OCI-LY7 (cell line): ENCODE measurements around the gene CXorf58. TPM values are rescaled to one million over a fixed set of nuclear protein-coding genes. Genes with fewer than 3 reads are reported as not detected.

Source experiments
- BruUV-seq: library from RNA; stranded (reverse); fragments of 400-500 nt; replicated peaks from 2 replicates; lab custom pipeline; 2021; lab: Mats Ljungman, UMichigan
- CTCF ChIA-PET: fragments of 300-600 bp; sonication (Branson Sonifier 250); formaldehyde crosslinking; loops from one replicate; lab custom pipeline; 2022; ENCODE audit warnings: antibody characterized with exemption; ENCODE audit not compliant: unreplicated experiment; lab: Charles Lee
- POLR2A ChIA-PET: fragments of 300-600 bp; sonication (Branson Sonifier 250); formaldehyde crosslinking; loops from one replicate; lab custom pipeline; 2022; ENCODE audit warnings: antibody characterized with exemption; lab: Charles Lee
- DNase-seq: peaks from one replicate; pipeline ENCODE4 v3.0.0-alpha.2; 2015; ENCODE audit warnings: low spot score
- H2AFZ ChIP-seq: fragments of 200-600 bp; sonication (generic), shearing (Covaris generic); 2 replicates; pipeline ENCODE4 v1.6.1; 2014; ENCODE audit warnings: mild to moderate bottlenecking, antibody characterized with exemption, low read length, moderate library complexity
- H3K27ac ChIP-seq: fragments of 200-600 bp; sonication (generic); 2 replicates; pipeline ENCODE4 v1.5.1; 2014; ENCODE audit warnings: mixed run types, low read depth, mild to moderate bottlenecking, moderate library complexity, low read length, inconsistent platforms; ENCODE audit not compliant: poor library complexity, severe bottlenecking
- H3K36me3 ChIP-seq: fragments of 200-600 bp; sonication (generic); 2 replicates; pipeline ENCODE4 v1.6.1; 2014; ENCODE audit warnings: mild to moderate bottlenecking, antibody characterized with exemption, low read length, moderate library complexity, mixed read lengths; ENCODE audit not compliant: insufficient read depth
- H3K4me1 ChIP-seq: fragments of 200-600 bp; sonication (generic); 2 replicates; pipeline ENCODE4 v1.5.1; 2014; ENCODE audit warnings: mild to moderate bottlenecking, low read length; ENCODE audit not compliant: insufficient read depth, poor library complexity, severe bottlenecking
- H3K4me2 ChIP-seq: fragments of 200-600 bp; sonication (generic); 2 replicates; pipeline ENCODE4 v1.6.1; 2014; ENCODE audit warnings: mild to moderate bottlenecking, low read length
- H3K4me3 ChIP-seq: fragments of 200-600 bp; sonication (generic); 2 replicates; pipeline ENCODE4 v1.5.1; 2014; ENCODE audit warnings: mild to moderate bottlenecking, low read depth, low read length; ENCODE audit not compliant: poor library complexity, severe bottlenecking
- H3K79me2 ChIP-seq: fragments of 200-600 bp; sonication (generic); 2 replicates; pipeline ENCODE4 v1.6.1; 2016; ENCODE audit warnings: low read depth, mild to moderate bottlenecking, low read length, moderate library complexity, mixed read lengths; ENCODE audit not compliant: insufficient read depth
- H3K9me2 ChIP-seq: fragments of 200-600 bp; sonication (generic); 2 replicates; pipeline ENCODE4 v1.6.1; 2016; ENCODE audit warnings: mild to moderate bottlenecking, low read length, mixed read lengths; ENCODE audit not compliant: insufficient read depth
- H3K9me3 ChIP-seq: fragments of 200-600 bp; sonication (generic); 2 replicates; pipeline ENCODE4 v1.6.1; 2014; ENCODE audit warnings: mild to moderate bottlenecking, mixed run types, low read length, mixed read lengths
- H4K20me1 ChIP-seq: fragments of 200-600 bp; sonication (generic); 2 replicates; pipeline ENCODE4 v1.6.1; 2014; ENCODE audit warnings: mild to moderate bottlenecking, antibody characterized with exemption, low read length, moderate library complexity, mixed read lengths; ENCODE audit not compliant: insufficient read depth
- CTCF ChIP-seq: fragments of 200-600 bp; sonication (generic); conservative IDR thresholded peaks from 2 replicates; pipeline ENCODE4 v1.5.1; 2014; ENCODE audit warnings: mild to moderate bottlenecking, antibody characterized with exemption, low read length, moderate library complexity, mixed read lengths
- EZH2phosphoT487 ChIP-seq: fragments of 200-600 bp; sonication (generic); IDR thresholded peaks from 2 replicates; pipeline ENCODE4 v1.6.1; 2018; ENCODE audit warnings: low read depth, borderline replicate concordance, mild to moderate bottlenecking, mixed run types, antibody characterized with exemption, low read length, moderate library complexity, mixed read lengths
- intact Hi-C: fragments of 100-400 bp; cut with micrococcal nuclease; formaldehyde crosslinking; loops from one replicate; pipeline ENCODE4 v1.10.0; 2022; ENCODE audit not compliant: unreplicated experiment
- total RNA-seq, 2 experiments: library from RNA; depleted of rRNA in 1 of 2; stranded (reverse); fragments of >200 nt in 1 of 2; shearing (Covaris generic) in 1 of 2; gene quantifications; 2 replicates each; pipeline ENCODE4 v1.2.3, GENCODE V29; 2014 to 2022

The CXorf58 gene
- total RNA-seq, 2 experiments from 2014 or later, result 0.46 TPM; not detected in 1

- intact Hi-C loops, result no loop called here
- ChIA-PET CTCF (no interaction called here), POLR2A (interaction anchor here (0.6 to 0.9 kb wide), 2 partner anchors 9 to 131 kb away, joined by 3 to 4 read pairs; no protein-coding TSS in a partner anchor)
These were observed 31.4 kb downstream of the CXorf58 start for GRCh38 chrX:23939203-23939602.

GRCh38 chrX:23944234-23944633, 36.4 kb downstream of the CXorf58 start:
- ChIA-PET POLR2A (no interaction called here), CTCF (no interaction called here)
- DNase-seq, result no peak
- no peaks in the 10 kb centered on the region for H3K9me2 ChIP-seq
- H3K4me1 ChIP-seq, result no peaks in the 10 kb centered on the region
- no peaks in the 10 kb centered on the region for H3K9me3 ChIP-seq
- TF ChIP-seq CTCF (no peak), EZH2phosphoT487 (no peak)
- no peaks in the 10 kb centered on the region for H3K79me2 ChIP-seq
- H3K36me3 ChIP-seq, result no peaks in the 10 kb centered on the region
- H3K27ac ChIP-seq, result no peak overlapping the region
- H4K20me1 ChIP-seq, result no peaks in the 10 kb centered on the region
- no peak overlapping the region for H2AFZ ChIP-seq
- H3K4me2 ChIP-seq, result no peak overlapping the region
- no TSS peak for BruUV-seq
- intact Hi-C loops, result no loop called here
- H3K4me3 ChIP-seq, result no peak overlapping the region

More at GRCh38 chrX:23939203-23939602, 31.4 kb downstream of the CXorf58 start:
- H4K20me1 ChIP-seq, result no peaks in the 10 kb centered on the region
- no peaks in the 10 kb centered on the region for H3K36me3 ChIP-seq
- no peaks in the 10 kb centered on the region for H3K79me2 ChIP-seq
- no peaks in the 10 kb centered on the region for H3K4me1 ChIP-seq
- BruUV-seq, result no TSS peak
- H3K27ac ChIP-seq, result no peak overlapping the region
- H3K9me2 ChIP-seq, result no peaks in the 10 kb centered on the region
- H3K9me3 ChIP-seq, result no peaks in the 10 kb centered on the region
- H2AFZ ChIP-seq, result no peak overlapping the region
- no peak for TF ChIP-seq EZH2phosphoT487
- no peak for TF ChIP-seq CTCF
- H3K4me3 ChIP-seq, result no peak overlapping the region
- DNase-seq, result no peak
- H3K4me2 ChIP-seq, result no peak overlapping the region

GRCh38 chrX:23945206-23945605, 37.4 kb downstream of the CXorf58 start:
- H3K36me3 ChIP-seq, result no peaks in the 10 kb centered on the region
- no peak overlapping the region for H3K4me2 ChIP-seq
- no peak overlapping the region for H2AFZ ChIP-seq
- TF ChIP-seq CTCF (no peak), EZH2phosphoT487 (no peak)
- ChIA-PET POLR2A (interaction anchor here (1.4 kb wide), 1 partner anchor 11 kb away, joined by 4 read pairs; no protein-coding TSS in a partner anchor), CTCF (no interaction called here)
- no peaks in the 10 kb centered on the region for H4K20me1 ChIP-seq
- no peaks in the 10 kb centered on the region for H3K9me2 ChIP-seq
- H3K79me2 ChIP-seq, result no peaks in the 10 kb centered on the region
- H3K27ac ChIP-seq, result no peak overlapping the region
- H3K9me3 ChIP-seq, result no peaks in the 10 kb centered on the region
- no peak for DNase-seq
- no peak overlapping the region for H3K4me3 ChIP-seq
- H3K4me1 ChIP-seq, result no peaks in the 10 kb centered on the region
- intact Hi-C loops, result no loop called here
- no TSS peak for BruUV-seq
